IPS-18a (cell line): ENCODE measurements around the gene PSAT1.

Experiments
- H3K27ac ChIP-seq: one replicate; pipeline ENCODE4 v1.5.1; 2013; ENCODE audit warnings: low read length
- H3K27me3 ChIP-seq: one replicate; pipeline ENCODE4 v1.6.1; 2013; ENCODE audit warnings: mild to moderate bottlenecking, low read length; ENCODE audit not compliant: control insufficient read depth, insufficient read depth
- H3K36me3 ChIP-seq: one replicate; pipeline ENCODE4 v1.6.1; 2013; ENCODE audit warnings: low read depth, low read length; ENCODE audit not compliant: control insufficient read depth
- H3K4me1 ChIP-seq: one replicate; pipeline ENCODE4 v1.6.1; 2013; ENCODE audit warnings: low read depth, low read length; ENCODE audit not compliant: control insufficient read depth
- H3K4me3 ChIP-seq: one replicate; pipeline ENCODE4 v1.5.1; 2013; ENCODE audit warnings: low read length
- H3K9ac ChIP-seq: one replicate; pipeline ENCODE4 v1.6.1; 2013; ENCODE audit warnings: mild to moderate bottlenecking, low read length, moderate library complexity
- H3K9me3 ChIP-seq: one replicate; pipeline ENCODE4 v1.6.1; 2013; ENCODE audit warnings: low read depth, low read length; ENCODE audit not compliant: control insufficient read depth

The PSAT1 gene

GRCh38 chr9:78356634-78357033 is 59.7 kb downstream of the PSAT1 start:
- Histone ChIP-seq H3K9ac (no peak overlapping the region), H3K36me3 (no peaks in the 10 kb centered on the region), H3K27ac (no peak overlapping the region), H3K4me1 (no peaks in the 10 kb centered on the region), H3K27me3 (no peaks in the 10 kb centered on the region), H3K9me3 (no peaks in the 10 kb centered on the region), H3K4me3 (no peak overlapping the region)

- no peaks in the 10 kb centered on the region for H3K27me3 ChIP-seq
- H3K4me3 ChIP-seq, result no peak overlapping the region
- H3K36me3 ChIP-seq, result no peaks in the 10 kb centered on the region
- no peak overlapping the region for H3K9ac ChIP-seq
- no peaks in the 10 kb centered on the region for H3K4me1 ChIP-seq
- no peaks in the 10 kb centered on the region for H3K9me3 ChIP-seq
- H3K27ac ChIP-seq, result no peak overlapping the region
Observed at GRCh38 chr9:78357165-78357873, 60.4 kb downstream of the PSAT1 start.

GRCh38 chr9:78358329-78359051 is 61.6 kb downstream of the PSAT1 start:
- no peaks in the 10 kb centered on the region for H3K9me3 ChIP-seq
- no peaks in the 10 kb centered on the region for H3K27me3 ChIP-seq
- no peak overlapping the region for H3K4me3 ChIP-seq
- H3K9ac ChIP-seq, result no peak overlapping the region
- H3K27ac ChIP-seq, result no peak overlapping the region
- H3K36me3 ChIP-seq, result no peaks in the 10 kb centered on the region
- no peaks in the 10 kb centered on the region for H3K4me1 ChIP-seq

- Histone ChIP-seq H3K9ac (no peak overlapping the region), H3K9me3 (no peaks in the 10 kb centered on the region), H3K27ac (no peak overlapping the region), H3K4me3 (no peak overlapping the region), H3K4me1 (no peaks in the 10 kb centered on the region), H3K27me3 (no peaks in the 10 kb centered on the region), H3K36me3 (no peaks in the 10 kb centered on the region)
Observed at GRCh38 chr9:78363221-78363620, 66.3 kb downstream of the PSAT1 start.

GRCh38 chr9:78365748-78366697 is 69.1 kb downstream of the PSAT1 start:
- H3K4me1 ChIP-seq, result peaks cover 3% of the 10 kb centered on the region
- H3K27me3 ChIP-seq, result no peaks in the 10 kb centered on the region
- no peak overlapping the region for H3K9ac ChIP-seq
- H3K9me3 ChIP-seq, result no peaks in the 10 kb centered on the region
- no peaks in the 10 kb centered on the region for H3K36me3 ChIP-seq
- no peak overlapping the region for H3K27ac ChIP-seq
- H3K4me3 ChIP-seq, result no peak overlapping the region

- no peak overlapping the region for H3K27ac ChIP-seq
- no peak overlapping the region for H3K9ac ChIP-seq
- no peaks in the 10 kb centered on the region for H3K9me3 ChIP-seq
- H3K4me1 ChIP-seq, result peaks cover 3% of the 10 kb centered on the region
- no peaks in the 10 kb centered on the region for H3K36me3 ChIP-seq
- no peak overlapping the region for H3K4me3 ChIP-seq
- no peaks in the 10 kb centered on the region for H3K27me3 ChIP-seq
Observed at GRCh38 chr9:78366827-78367226, 69.9 kb downstream of the PSAT1 start.

GRCh38 chr9:78368236-78368635 is 71.3 kb downstream of the PSAT1 start:
- Histone ChIP-seq H3K36me3 (no peaks in the 10 kb centered on the region), H3K27ac (no peak overlapping the region), H3K9ac (no peak overlapping the region), H3K27me3 (no peaks in the 10 kb centered on the region), H3K9me3 (no peaks in the 10 kb centered on the region), H3K4me3 (no peak overlapping the region), H3K4me1 (peaks cover 3% of the 10 kb centered on the region)

- Histone ChIP-seq H3K9ac (no peak overlapping the region), H3K27me3 (no peaks in the 10 kb centered on the region), H3K4me1 (peaks cover 3% of the 10 kb centered on the region), H3K27ac (no peak overlapping the region), H3K36me3 (no peaks in the 10 kb centered on the region), H3K4me3 (no peak overlapping the region), H3K9me3 (no peaks in the 10 kb centered on the region)
Observed at GRCh38 chr9:78369639-78370219, 72.8 kb downstream of the PSAT1 start.

- Histone ChIP-seq H3K9me3 (no peaks in the 10 kb centered on the region), H3K27me3 (no peaks in the 10 kb centered on the region), H3K4me1 (peaks cover 3% of the 10 kb centered on the region), H3K4me3 (no peak overlapping the region), H3K36me3 (no peaks in the 10 kb centered on the region), H3K9ac (no peak overlapping the region), H3K27ac (no peak overlapping the region)
Observed at GRCh38 chr9:78370991-78371390, 74.1 kb downstream of the PSAT1 start.

GRCh38 chr9:78371981-78372380 is 75.1 kb downstream of the PSAT1 start:
- H3K9me3 ChIP-seq, result no peaks in the 10 kb centered on the region
- H3K9ac ChIP-seq, result no peak overlapping the region
- no peaks in the 10 kb centered on the region for H3K27me3 ChIP-seq
- no peak overlapping the region for H3K27ac ChIP-seq
- no peak overlapping the region for H3K4me3 ChIP-seq
- peaks cover 3% of the 10 kb centered on the region for H3K4me1 ChIP-seq
- H3K36me3 ChIP-seq, result no peaks in the 10 kb centered on the region
